ENCODE data around the gene PRRT3.
"Not testable (repeated sequence)": the region's sequence is repeated elsewhere in the genome, so short reads cannot be mapped to it uniquely, and the experiment has no call there.

Gene PRRT3

DNA sequence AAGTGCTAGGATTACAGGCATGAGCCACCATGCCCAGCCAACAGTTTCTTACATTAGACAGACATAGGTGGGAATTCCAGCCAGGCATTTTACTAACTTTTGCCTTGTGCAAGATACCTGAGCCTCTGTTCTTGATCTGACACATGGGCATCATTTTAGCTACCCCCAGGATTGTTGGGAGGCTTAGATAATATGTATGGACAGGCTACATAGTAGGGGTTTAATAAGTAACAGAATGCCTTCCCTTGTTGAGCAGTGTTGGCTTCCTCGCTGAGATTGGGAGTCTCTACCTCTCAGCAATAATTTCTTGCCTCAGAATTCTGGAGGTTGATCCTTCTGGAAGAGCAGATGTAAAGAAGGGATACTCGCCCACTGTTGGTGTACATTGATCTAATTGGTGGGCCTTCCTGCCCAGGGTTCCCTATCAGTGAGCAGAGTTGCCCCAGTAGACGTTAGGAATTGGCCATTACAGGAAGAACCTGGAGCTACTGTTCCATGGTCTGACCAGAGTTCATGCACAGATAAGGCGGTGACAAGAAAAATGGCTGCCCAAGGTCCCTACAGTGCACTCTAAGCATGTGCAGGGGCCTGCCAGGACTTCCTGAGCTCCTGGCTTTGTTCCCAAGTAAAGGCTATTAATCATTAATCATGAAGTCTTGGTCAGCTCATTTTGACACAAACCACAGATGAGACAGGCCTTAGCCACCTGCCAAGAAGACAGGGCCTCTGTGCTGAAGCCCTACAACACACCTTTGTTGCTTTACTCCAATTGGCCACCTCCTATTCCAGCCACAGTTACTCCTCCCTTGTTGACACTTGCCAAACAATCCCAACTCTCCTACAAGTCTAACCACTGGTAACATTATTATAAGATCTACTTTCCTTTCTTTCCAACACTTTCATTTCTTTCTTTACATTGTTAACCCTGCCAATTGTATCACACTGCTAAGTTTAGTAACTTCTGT is 54.5 kb downstream of the PRRT3 start:
- DNase-seq, result no peak

DNA sequence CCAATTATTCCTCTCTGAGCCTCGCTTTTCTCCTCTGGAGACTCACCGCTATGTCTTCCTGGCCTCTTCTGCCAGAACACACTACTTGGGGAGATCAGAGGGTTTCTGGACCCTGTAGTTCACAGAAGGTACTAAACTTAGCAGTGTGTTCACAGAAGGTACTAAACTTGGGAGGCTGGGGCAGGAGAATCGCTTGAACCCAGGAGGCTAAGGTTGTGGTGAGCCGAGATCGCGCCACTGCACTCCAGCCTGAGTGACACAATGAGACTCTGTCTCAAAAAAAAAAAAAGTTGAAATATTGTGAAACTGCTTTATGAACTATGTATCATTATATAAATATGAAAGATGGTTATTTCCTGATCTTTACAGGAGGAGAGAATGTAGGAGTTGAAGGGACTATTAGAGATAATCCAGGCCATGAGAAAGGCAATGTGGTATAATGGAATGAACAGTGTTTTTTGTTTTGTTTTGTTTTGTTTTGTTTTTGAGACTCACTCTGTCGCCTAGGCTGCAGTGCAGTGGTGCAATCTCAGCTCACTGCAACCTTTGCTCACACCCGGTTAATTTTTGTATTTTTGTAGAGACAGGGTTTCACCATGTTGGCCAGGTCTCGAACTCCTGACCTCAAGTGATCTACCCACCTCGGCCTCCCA is 55.3 kb downstream of the PRRT3 start:
- DNase-seq, result not testable (repeated sequence)

DNA sequence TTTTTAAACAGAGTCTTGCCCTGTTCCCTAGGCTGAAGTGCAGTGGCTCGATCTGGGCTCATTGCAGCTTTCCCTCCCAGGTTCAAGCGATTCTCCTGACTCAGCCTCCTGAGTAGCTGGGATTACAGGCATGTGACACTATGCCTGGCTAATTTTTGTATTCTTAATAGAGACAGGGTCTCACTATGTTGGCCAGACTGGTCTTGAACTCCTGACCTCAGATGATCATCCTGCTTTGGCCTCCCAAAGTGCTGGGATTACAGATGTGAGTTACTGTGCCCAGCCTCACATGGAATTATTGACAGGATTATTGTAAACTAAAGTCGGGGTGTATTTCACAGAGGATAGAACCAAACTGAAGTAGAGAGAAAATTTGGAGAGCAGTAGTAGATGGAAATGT is 56.5 kb downstream of the PRRT3 start:
- not testable (repeated sequence) for DNase-seq

All from NCI-H1694 treated with DMSO at 0.1 percent for 48 hours (cell line).